Prostate gland (tissue), 2 donors: ENCODE data around the gene SRGAP3. TPM values are rescaled to one million over a fixed set of nuclear protein-coding genes. Genes with fewer than 3 reads are reported as not detected.

Experiments used
- DNase-seq: peaks from one replicate; pipeline ENCODE4 v3.0.0-alpha.2; 2019; ENCODE audit warnings: low spot score
- H3K27ac ChIP-seq, 2 donors: fragments of 200-600 bp; sonication (generic); 2 replicates each; pipeline ENCODE4 v1.5.1; 2017 to 2019
- H3K27me3 ChIP-seq: fragments of 200-600 bp; sonication (generic); replicated peaks from 2 replicates; pipeline ENCODE4 v1.5.1; 2019; ENCODE audit not compliant: insufficient read depth
- H3K36me3 ChIP-seq, 2 donors: fragments of 200-600 bp; sonication (generic); 1 replicate in 1 of 2; 2 replicates in 1 of 2; pipeline versions ENCODE4 v1.5.1 to v1.8.1; 2017 to 2019
- H3K4me1 ChIP-seq: fragments of 200-600 bp; sonication (generic); replicated peaks from 2 replicates; pipeline ENCODE4 v1.5.1; 2019
- H3K4me3 ChIP-seq, 2 donors: fragments of 200-600 bp; sonication (generic); 2 replicates each; pipeline ENCODE4 v1.5.1; 2017 to 2019
- H3K9me3 ChIP-seq: fragments of 200-600 bp; sonication (generic); 2 replicates; pipeline ENCODE4 v1.5.1; 2017
- POLR2A ChIP-seq: fragments of 450-650 bp; IDR thresholded peaks from one replicate; pipeline ENCODE4 v1.6.1; 2016; ENCODE audit warnings: antibody characterized with exemption, mild to moderate bottlenecking
- POLR2AphosphoS5 ChIP-seq: sonication (generic); formaldehyde crosslinking; IDR thresholded peaks from one replicate; pipeline ENCODE4 v1.6.1; 2017; ENCODE audit warnings: antibody characterized with exemption
- WGBS: methylation state at CpG from one replicate; pipeline ENCODE4 v1.1.5; 2018; 5-methylcytosine and 5-hydroxymethylcytosine counted together
- intact Hi-C: fragments of 100-400 bp; cut with DNase I; formaldehyde crosslinking; loops from one replicate; pipeline ENCODE4 v1.14.2; 2022
- total RNA-seq, 2 donors: library from RNA; depleted of rRNA; stranded (reverse); fragments of >200 nt; gene quantifications; one replicate each; pipeline ENCODE4 v1.1.0, GENCODE V29; 2016
- TF ChIP-seq, protein P1 (sequence below), 4 experiments: fragments of 200-600 bp in 2 of 4; fragments of 450-650 bp in 2 of 4; sonication (generic) in 2 of 4; IDR thresholded peaks; 1 replicate in 3 of 4; 2 replicates in 1 of 4; pipeline ENCODE4 v1.5.1; 2016 to 2019; ENCODE audit warnings: antibody characterized with exemption in 4 of 4, mild to moderate bottlenecking in 2 of 4, moderate library complexity in 2 of 4

Gene SRGAP3
- total RNA-seq, 2 donors from 2014 or later, result 23.6 to 50.3 TPM

DNA sequence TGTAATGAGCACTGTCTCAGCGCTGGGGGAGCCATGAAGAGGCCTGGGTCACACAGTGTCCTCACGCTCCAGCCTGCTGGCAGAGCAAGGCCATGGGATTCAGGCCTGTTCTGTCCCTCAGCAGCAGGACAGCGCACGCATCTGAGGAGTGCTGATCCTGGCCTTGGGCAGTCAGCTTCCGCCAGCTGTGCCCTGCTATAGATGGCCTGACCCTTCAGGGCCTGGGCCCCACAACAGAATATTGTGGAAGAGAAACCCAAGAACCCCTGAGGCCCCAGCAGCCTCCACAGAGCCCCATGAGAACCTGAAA lies 78.6 kb downstream of the SRGAP3 start:
- no peak for DNase-seq
- intact Hi-C loops, result no loop called here
- 100% methylated on average over 4 of the region's 5 CpGs for WGBS
- Histone ChIP-seq H3K9me3 (no peaks in the 10 kb centered on the region), H3K27ac (no peak overlapping the region), H3K27me3 (no peaks in the 10 kb centered on the region), H3K4me3 (no peak overlapping the region), H3K36me3 (no peaks in the 10 kb centered on the region), H3K4me1 (no peaks in the 10 kb centered on the region)
- TF ChIP-seq, protein P1, sequence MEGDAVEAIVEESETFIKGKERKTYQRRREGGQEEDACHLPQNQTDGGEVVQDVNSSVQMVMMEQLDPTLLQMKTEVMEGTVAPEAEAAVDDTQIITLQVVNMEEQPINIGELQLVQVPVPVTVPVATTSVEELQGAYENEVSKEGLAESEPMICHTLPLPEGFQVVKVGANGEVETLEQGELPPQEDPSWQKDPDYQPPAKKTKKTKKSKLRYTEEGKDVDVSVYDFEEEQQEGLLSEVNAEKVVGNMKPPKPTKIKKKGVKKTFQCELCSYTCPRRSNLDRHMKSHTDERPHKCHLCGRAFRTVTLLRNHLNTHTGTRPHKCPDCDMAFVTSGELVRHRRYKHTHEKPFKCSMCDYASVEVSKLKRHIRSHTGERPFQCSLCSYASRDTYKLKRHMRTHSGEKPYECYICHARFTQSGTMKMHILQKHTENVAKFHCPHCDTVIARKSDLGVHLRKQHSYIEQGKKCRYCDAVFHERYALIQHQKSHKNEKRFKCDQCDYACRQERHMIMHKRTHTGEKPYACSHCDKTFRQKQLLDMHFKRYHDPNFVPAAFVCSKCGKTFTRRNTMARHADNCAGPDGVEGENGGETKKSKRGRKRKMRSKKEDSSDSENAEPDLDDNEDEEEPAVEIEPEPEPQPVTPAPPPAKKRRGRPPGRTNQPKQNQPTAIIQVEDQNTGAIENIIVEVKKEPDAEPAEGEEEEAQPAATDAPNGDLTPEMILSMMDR (IDR thresholded peaks at IDR 0.05), result no peak
- TF ChIP-seq POLR2A (no peak), POLR2AphosphoS5 (no peak)

DNA sequence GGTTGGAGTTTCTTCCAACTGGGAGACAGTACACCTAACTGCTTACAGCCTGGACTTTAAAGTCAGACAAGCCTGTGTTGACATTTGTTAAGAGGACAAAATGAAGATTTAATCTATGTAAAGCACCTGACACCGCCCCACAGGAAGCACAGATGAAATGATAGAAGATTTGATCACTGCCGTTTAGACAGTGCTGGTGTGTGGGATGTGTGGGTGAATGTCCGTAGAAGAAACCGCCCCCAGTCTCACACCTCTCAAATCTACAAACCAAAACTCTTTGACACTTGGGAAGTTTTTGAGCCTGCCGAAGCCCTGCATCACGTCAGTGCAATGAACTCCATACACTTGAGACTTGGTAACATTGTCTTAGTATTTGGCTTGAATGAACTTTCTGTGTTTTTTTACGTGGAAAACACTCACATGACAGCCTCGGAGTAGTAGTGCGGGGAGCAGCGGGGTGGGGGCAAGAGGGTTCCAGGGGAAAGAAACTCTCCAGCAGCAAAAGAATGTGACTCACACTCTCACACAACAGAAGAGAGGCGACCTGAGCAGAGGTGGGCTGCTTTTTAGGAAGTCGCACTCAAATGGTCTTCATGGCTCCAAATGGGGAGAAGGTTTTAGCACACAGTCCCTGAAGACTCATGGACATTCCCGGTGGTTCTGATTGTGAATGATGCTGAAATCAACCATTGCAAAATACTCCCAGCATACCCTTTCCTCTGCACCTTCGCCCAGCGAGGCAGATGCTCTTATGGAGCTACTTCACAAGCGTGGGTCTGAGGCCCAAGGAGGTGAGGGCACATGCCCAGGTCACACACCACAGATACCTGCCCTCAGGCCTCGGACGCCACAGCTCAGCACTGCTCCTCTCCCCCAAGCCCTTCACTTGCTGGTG lies 79.2 kb downstream of the SRGAP3 start:
- TF ChIP-seq POLR2AphosphoS5, result no peak
- TF ChIP-seq POLR2A, result no peak
- TF ChIP-seq, protein P1 (IDR thresholded peaks at IDR 0.05), result no peak
- H3K27ac ChIP-seq, result no peak overlapping the region
- H3K4me3 ChIP-seq, result no peak overlapping the region
- 78% methylated on average over 18 of the region's 18 CpGs for WGBS
- DNase-seq, result no peak
- no peaks in the 10 kb centered on the region for H3K4me1 ChIP-seq
- H3K36me3 ChIP-seq, result no peaks in the 10 kb centered on the region
- H3K9me3 ChIP-seq, result no peaks in the 10 kb centered on the region
- no peaks in the 10 kb centered on the region for H3K27me3 ChIP-seq
- intact Hi-C loops, result no loop called here

DNA sequence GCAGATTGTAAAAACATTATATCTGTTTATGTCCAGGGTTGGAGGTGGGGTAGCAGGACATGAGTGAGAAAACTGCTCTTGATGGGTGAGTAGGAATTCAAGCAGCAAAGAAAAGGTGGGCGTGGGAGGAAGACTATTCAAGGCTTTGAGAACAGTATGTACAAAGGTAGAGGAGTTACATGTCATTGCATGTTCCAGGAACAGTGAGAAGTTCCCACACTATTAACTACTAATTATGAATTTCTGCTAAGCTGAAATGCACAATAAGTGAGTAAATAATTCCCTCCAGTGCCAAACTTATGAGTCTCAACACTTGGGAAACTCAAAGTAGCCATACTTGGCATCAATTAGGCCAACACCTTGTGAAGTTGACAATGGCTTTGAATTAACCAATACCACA lies 80.1 kb downstream of the SRGAP3 start:
- Histone ChIP-seq H3K27me3 (no peaks in the 10 kb centered on the region), H3K4me1 (no peaks in the 10 kb centered on the region), H3K36me3 (no peaks in the 10 kb centered on the region), H3K27ac (no peak overlapping the region), H3K4me3 (no peak overlapping the region), H3K9me3 (no peaks in the 10 kb centered on the region)
- intact Hi-C loops, result no loop called here
- no peak for DNase-seq
- TF ChIP-seq POLR2AphosphoS5 (no peak), POLR2A (no peak)
- TF ChIP-seq, protein P1 (IDR thresholded peaks at IDR 0.05), result no peak
- WGBS, result 62% methylated on average over 1 of the region's 1 CpG

DNA sequence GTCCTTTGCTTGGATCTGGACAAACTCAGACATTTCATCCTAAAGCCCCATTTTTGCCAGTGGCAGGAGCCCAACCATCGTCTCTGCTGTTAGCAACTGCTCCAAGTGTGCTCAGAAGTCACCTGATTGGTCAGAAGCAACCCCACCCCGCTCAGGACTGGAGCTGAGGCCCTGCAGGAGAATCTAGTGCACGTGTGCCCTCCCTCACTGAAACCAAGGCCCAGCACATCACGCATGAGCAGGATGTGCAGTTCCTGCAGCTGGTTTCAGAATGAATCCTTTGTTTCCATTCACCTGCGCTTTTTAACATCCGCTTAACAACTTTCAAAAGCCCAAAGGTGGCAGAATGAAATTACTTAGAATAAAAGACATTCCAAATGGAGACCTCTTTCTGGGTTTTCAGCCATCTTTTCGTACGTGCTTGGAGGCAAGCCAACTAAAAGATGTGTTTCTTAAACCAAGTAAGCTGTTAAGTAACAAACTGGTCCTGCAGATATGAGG lies 81.2 kb downstream of the SRGAP3 start:
- TF ChIP-seq POLR2A, result no peak
- TF ChIP-seq, protein P1 (IDR thresholded peaks at IDR 0.05), result no peak
- TF ChIP-seq POLR2AphosphoS5, result no peak
- H3K27me3 ChIP-seq, result no peaks in the 10 kb centered on the region
- no peak overlapping the region for H3K27ac ChIP-seq
- H3K36me3 ChIP-seq, result no peaks in the 10 kb centered on the region
- 60% methylated on average over 8 of the region's 8 CpGs for WGBS
- no peak overlapping the region for H3K4me3 ChIP-seq
- no peaks in the 10 kb centered on the region for H3K4me1 ChIP-seq
- intact Hi-C loops, result no loop called here
- H3K9me3 ChIP-seq, result no peaks in the 10 kb centered on the region
- no peak for DNase-seq

DNA sequence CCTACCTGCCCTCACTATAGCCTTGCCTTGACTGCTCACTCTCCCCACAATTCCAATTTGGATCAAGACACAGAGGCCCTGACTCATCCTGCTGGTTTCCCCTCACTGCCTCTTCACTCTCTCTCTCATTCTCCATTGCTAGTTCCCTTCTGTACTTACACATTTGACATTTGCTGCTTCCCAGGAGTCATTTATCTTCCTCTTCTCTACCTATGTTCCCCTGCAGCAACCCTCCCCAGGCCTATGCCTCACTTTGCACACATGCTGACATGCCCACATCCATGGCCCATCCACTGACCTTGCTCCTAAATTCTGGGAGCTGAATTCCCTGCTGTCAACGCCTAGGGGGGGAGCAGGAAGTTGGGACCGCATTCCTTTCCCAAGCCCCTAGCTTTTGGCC lies 82.2 kb downstream of the SRGAP3 start:
- Histone ChIP-seq H3K4me3 (no peak overlapping the region), H3K27me3 (no peaks in the 10 kb centered on the region), H3K36me3 (no peaks in the 10 kb centered on the region), H3K4me1 (no peaks in the 10 kb centered on the region), H3K27ac (no peak overlapping the region), H3K9me3 (no peaks in the 10 kb centered on the region)
- TF ChIP-seq POLR2AphosphoS5 (no peak), POLR2A (no peak)
- TF ChIP-seq, protein P1 (IDR thresholded peaks at IDR 0.05), result no peak
- WGBS, result 94% methylated on average over 2 of the region's 2 CpGs
- no peak for DNase-seq
- intact Hi-C loops, result no loop called here
